ENCODE results near the gene EFCAB8.
"Not testable (repeated sequence)": the region's sequence is repeated elsewhere in the genome, so short reads cannot be mapped to it uniquely, and the experiment has no call there.

The EFCAB8 gene

DNA sequence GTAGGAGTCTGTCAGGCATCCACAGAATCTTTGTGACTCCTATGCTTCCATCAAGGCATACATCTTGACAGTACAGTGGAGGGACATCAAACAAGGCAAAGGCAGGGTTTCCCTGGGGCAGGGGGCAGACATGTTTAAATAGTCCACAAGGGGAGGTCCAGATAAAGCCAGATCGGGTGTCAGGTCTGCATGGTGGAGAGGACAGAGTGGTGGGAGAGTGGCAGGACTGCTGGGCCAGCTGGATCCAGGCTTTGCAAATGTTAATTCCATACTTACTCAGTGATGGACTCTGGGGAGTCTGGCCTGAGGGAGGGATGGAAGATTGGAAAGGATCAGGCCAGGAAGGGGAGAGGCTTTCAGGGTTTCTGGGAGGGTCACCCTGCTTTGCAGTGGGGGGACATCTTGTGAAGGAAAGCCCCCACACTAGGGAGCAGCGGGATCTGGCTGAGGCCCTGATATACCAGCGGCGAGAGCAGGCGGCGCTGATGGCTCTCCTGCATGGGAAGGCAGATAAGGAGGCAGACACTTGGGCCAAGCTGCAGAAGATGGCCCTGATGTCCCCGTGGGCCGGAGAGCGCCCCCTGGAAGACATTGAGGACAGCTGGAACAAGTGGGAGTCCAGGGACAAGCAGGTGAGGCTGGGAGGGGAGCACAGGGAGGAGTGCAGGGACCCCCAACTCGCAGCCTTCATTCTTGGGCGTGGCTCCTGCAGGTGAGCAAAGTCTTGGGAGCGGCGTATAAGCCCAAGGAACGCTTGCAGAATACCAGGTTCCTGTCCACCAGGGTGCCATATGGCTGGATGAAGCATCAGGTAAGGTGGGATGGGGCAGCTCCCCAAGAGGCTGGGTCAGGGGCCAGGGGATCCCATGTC lies 100.9 kb downstream of the EFCAB8 start:
- DNase-seq, result no peak

DNA sequence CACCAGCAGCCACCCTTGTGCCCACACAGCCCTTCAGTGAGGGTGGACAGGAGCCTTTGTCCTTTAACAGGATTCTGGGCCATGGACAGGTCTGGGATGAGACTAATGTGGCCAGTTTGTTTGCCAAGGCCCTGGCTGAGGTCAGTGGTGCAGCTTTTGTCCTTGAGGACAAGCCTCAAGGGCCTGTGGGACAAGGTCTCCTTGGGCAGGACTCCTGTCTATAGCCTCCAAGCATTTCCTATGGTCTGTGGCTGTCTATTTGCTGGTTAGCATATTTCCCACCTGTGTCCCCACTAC lies 101.4 kb downstream of the EFCAB8 start:
- DNase-seq, result no peak

DNA sequence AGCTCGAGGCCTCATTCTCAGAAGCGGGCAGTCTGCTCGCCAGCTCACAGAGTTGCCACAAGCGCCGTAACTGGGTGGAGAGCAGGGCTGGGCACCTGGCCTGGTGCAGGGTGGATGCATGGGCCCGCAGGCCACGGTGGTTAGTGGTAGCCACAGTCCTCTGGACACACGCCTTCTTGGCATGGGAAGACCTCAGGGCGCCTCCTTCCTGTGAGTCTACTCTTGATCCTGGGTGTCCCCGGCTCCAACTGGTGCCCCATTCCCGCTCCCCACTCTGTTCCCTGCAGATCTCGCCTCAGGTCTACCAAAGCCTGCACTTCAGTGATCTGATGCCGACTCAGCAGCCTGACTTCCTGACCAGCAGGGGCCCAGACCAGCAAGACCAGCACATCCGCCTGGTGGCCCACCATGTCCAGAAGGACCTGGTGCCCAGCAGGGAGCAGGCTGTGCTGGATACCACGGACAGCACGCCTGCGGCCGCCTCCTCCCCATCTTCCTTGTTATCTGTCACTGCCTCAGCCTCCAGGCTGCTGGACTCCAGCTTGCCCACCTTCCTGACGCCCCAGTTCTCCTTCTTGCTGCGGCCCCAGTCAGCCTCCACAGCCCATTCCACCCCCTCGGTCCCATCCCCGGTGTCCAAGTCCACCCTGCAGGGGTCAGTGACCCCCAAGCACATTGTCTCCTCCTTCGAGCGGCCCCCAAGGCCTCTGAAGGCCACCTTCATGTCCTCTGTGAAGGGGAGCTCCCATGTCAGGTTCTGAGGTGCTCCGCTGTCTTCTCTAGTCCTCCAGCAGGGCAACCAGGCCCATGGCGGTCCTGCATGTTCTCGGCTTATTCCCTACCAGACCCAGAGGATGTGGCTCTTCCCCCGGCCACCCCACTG lies 102.4 kb downstream of the EFCAB8 start:
- no peak for DNase-seq

DNA sequence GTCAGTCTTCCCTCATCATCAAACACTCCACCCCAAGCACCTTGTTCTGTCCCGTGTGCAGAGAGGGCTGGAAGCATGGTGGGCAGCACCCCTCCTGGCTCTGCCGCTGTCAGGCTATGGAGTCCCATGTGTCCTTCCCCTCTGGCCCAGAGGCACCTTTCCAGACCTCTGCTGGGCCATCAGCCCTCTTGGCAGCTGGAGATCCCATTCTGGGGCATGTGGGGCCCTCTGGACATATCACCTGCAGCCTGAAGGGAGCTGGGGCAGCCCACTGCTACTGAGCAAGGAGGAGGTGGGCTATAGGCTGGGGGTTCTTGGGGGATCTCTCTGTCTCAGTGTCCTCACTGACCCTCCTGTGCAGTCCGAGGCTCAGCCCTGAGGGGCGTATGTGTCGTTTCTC lies 103.3 kb downstream of the EFCAB8 start:
- DNase-seq, result no peak

DNA sequence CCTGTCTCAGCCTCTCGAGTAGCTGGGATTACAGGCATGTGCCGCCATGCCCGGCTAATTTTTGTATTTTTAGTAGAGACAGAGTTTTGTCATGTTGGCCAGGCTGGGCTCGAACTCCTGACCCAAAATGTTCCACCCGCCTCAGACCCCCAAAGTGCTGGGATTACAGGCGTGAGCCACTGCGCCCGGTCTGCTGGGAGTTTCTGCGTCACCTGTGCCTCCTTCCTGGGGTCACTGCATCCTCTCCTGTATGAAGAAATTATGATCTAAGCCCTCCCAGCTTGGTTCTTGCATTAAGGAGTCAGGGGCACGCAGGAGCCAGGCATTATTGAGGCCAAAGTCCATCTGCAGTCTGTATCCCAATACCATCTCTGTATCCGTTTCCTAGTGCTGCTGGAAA lies 103.9 kb downstream of the EFCAB8 start:
- not testable (repeated sequence) for DNase-seq

DNA sequence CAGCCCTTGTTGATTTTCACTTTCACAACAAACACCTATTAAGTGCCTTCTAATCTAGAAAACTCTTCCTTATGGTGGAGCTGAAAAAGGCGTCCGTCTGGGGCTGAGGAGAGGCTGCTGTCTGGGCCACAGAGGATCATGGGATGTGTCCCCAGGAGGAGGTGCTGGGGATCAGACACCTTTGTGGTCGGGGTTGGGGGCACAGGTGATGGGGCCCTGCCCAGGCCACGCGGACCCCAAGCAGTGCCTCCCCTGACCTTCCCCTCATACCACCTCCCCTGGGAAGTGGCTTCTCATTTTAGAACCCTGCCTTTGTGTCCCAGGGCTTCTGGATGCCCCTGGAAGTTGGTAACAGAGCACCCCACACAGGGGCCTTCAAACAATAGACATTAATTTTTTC lies 104.5 kb downstream of the EFCAB8 start:
- no peak for DNase-seq

DNA sequence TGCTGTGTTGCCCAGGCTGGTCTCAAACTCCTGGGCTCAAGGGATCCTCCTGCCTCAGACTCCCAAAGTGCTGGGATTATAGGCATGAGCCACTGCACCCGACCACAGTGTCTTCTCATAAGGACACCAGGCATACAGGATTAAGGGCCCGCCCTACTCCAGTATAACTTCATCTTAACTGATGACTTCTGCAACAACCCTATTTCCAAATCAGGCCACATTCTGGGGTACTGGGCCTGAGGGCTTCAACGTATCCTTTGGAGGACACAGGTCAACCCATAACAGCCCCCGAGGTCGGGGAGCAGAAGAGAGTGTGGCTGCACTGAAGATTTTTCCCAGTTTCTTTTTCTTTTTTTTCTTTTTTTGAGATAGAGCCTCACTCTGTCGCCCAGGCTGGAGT lies 105.9 kb downstream of the EFCAB8 start:
- no peak for DNase-seq

DNA sequence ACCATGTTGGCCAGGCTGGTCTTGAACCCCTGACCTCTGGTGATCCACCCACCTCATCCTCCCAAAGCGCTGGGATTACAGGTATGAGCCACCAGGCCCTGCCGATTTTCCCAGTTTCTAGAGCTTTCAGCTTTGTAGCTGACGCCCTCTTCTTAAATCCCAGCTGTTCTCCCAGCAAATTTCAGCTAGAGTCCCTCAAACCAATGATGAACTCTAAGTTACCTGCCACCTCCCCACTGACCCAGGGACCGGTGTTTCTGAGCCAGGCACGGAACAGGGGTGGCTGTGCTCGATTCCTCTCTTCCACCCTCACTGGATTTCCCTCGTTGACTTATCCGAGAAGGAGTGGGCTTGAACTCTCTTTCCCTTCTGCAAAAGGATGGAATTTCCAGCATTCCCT lies 106.4 kb downstream of the EFCAB8 start:
- DNase-seq, result no peak

DNA sequence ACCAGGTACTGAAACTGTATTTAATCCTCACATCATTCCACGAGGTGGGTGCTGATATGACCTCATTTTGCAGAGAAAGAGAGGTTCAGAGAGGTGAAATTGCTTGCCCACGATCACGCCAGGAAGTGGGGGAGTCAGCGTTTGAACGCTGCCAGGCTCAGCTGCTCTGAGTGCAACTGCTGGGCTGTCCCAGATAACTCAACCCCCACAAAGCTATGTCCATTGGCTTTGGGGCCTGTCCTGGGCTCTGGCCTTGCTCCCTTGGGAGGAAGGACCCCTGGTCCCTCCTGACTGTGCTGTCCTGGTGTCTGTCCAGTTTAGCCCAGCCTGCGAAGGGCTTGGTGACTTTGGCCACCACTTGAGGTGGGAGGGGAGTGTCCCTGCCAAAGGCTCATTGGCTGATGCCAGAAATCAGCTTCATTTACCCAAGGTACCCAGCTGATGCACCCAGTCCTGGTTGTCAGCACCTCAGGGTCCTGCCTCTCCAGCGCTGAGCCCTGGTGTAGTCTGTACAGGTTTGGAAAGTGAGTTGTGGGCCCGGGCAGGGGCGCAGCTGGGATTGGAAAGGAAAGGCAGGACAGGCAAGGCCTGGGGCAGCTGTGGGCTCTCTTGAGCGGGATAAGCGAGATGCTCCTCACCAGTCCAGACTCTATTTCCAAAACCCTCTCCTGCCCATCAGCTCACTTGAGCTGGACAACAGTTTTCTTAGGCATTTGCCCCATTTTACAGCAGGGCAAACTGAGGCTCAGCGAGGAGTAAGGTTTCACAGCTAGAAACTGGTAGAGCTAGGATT lies 107.1 kb downstream of the EFCAB8 start:
- DNase-seq, result no peak

DNA sequence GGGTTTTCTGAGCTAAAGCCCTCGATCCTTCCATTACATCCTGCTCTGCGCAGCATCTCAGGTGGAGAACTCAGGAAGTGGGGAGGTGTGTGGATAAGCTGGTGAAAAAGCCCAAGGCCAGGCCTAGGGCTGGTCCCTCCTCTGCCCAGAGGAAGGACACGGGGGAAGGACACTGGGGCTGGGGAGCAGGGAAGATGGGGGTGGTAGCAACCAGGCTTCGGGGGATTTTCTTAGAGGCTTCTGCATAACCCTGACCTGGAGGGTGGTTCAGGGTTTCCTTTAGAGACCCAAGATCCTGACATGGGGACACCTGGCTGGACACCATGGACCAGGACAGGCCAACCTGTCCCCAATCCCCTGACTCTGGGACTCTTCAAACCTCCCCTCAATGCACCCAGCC lies 107.7 kb downstream of the EFCAB8 start:
- DNase-seq, result no peak

DNA sequence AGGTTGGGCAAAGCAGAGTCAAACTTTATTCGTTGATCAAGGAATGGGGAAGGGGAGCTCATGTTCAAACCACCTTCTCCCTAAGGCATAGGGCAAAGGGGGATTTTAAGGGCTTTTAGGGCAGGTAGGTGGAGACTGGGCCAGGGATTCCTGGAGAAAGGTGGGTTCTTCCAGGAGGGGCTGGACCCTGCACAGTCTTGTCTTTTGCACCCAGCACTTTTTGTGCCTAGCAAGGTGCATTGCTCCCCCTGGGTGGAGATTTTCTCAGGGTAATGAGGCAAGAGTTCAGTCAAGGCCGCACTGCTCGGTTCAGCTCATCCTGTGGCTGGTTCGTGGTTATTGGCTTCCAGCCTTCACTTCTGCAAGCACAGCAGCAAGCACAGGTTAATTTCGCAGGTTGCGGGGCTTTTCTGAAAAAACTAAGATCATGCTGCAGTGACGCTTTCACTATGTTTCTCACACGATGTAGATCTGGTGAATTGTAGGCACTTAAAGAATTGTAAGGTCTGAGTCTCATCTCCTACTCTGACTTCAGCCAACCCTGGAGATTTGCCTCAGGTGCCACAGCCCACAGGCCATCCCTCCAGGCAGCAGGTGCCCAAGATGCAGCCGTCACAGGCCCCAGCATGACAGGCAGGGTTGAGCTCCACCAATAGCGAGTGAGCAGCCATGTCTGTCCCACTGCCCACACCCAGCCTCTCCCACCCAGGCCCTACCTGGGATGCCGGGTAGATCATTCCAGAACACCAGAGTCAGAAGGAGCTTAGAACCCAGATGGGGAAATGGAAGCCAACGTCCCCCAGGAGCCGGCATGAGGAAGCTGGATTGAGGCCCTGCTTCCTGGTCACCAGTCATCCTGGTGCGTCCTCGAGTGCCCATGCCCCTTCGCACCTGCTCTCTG lies 108.4 kb downstream of the EFCAB8 start:
- DNase-seq, result no peak

DNA sequence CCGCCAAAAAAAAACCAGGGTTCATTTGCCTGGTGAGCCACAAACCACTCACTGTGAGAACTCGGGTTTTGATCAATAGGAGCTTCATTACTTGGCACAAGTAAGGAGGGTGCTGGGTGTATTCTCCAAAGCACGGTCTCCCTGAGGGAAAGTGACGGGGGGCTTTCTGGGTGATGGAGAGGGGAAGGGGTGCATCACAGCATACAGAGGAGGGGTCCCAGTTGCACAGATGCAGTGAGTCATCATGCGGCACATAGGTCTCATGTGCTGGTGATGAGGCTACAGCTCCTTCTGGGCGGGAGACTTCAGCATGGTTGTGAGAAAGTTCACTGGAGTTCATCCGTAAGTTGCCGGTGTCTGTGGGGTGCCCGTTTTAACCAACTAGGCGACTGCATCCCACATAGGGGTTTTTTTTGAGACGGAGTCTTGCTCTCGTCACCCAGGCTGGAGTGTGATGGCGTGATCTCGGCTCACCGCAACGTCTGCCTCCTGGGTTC lies 109.3 kb downstream of the EFCAB8 start:
- DNase-seq, result no peak

DNA sequence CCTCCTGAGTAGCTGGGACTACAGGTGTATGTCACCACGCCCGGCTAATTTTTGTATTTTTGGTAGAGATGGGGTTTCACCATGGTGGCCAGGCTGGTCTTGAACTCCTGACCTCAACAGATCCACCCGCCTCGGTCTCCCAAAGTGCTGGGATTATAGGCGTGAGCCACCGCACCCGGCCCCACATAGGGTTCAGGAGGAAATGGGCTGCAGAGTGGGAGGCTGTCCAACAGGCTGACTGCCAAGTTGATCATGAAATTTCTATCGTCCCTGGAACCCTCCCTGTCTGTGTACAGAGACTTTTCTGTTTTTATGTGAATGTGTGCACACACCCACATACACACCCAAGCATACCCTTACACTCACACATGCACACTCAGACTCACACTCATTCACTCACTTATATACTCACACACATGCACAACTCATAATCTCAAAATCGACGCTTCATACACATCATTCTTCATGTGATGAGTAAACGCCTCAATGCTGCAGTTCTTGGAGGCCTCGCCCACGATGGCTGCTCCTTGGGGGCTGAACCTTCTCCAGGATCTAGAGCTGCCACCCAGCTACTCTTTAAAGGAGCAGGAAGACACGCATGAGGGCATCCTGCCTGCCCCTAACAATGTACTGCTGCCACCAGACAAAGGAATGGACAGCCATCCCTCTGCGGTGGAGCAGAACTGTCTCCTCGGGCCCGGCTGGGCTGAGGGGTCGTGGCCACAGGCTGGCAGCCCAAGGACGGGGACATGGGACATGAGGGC lies 109.9 kb downstream of the EFCAB8 start:
- DNase-seq, result no peak

DNA sequence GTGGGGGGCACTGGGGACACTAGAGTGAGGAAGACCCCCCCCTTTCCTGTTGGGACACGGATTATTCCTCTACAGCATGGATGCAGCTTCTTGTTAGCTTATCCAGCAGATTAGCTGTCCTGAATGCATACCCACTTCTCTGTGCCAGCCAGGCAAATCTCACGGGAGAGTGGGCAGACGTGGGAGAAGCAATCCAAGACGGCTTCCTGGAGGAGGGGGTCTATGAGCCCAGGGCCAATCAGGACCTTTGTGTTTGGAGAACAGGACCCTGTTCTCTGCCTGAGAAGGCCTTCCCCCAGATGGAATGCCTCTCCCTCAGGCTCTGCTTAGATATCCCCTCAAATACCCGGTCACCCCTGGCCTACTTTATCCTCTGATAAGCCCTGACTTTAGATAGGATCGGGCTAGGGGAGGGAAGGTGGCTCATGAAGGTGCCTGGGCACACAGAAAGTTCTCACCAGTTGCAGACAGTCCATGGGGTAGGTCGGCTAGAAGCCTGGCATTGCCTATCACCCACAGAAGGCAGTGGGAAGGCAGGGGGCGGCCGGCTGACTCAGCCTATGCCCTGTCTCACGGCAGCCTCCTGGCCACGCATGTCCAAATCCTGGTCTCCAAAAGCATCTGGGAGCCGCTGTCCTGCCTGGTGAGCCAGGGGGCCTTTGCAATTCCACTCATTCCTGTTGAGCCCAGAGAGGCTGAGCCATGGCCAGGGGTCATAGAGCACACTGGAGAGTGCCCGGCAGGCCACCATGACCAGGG lies 110.8 kb downstream of the EFCAB8 start:
- no peak for DNase-seq

DNA sequence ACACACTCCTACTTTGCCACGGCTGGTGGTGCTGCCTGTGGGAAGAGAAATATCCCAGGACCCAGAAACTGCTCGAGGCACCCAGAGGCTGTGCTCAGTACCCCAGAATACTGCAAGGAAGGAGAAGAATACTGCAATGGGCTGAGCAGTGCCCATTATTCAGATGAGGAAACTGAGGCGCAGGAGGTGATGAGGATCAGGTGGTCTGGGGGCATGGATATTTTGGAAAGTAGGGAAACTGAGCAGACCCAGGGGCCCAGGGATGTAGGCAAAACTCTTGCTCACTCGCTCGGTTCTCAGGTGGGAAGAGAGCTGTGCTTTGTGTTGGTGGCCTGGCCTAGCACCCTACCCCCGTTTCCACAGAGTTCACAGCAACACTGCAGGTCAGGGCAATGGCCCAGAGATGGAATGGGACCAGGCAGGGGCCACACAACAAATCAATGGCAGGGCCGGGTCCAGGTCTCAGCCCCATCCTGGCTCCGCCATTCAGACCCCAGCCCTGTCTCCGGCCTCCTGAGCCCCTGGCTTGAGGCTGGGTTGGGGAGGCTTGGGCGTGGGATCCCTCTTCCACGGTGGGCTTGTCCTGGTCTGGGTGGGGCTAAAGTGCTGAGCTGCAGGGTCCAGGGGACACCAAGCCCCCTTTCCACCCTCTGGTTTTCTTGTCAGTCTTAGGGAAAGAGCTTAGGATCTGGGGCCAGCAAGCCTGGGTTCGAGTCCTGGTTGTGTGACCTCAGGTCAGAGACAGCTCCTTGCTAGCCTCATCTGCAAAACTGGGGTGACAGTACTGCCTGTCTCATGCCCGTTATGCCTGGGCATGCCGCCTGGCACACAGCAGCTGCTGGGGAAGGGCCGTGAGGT lies 111.6 kb downstream of the EFCAB8 start:
- DNase-seq, result no peak

DNA sequence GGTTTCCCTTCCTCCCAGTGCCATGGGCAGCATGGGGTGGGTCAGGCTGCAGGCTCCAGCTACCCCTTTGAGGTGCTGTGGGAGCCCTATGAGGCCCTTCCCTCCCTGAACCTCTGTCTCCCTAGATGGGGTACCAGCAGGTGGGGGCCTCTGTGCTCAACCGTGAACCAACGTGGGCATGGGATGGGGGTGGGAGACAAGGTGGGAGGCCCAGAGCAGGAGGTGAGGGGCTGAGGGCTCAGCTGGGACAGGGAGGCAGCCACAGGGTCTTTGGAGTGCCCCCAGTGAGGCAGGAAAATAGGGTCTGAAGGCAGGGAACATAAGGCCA lies 112.2 kb downstream of the EFCAB8 start:
- DNase-seq, result no peak

DNA sequence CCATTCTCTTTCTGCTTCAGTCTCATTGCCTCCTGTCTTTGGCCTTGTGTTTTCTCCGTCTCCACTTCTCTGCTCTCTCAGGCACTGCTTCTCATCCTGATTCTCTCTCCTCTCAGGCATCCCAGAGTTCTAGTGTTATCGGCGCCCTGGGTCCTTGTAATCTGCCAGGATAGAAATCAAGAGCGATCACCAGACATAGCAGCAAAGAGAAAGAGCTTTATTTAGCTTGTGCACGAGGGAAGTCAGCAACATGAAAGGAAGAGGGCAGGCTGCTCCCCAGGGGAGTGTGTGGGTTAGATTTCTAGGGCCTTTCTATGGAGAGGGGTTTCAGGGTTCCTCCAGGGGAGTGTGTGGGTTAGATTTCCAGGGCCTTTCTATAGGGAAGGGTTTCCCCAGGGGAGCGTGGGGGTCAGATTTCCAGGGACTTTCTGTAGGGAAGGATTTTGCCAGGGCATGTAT lies 113.0 kb downstream of the EFCAB8 start:
- no peak for DNase-seq

DNA sequence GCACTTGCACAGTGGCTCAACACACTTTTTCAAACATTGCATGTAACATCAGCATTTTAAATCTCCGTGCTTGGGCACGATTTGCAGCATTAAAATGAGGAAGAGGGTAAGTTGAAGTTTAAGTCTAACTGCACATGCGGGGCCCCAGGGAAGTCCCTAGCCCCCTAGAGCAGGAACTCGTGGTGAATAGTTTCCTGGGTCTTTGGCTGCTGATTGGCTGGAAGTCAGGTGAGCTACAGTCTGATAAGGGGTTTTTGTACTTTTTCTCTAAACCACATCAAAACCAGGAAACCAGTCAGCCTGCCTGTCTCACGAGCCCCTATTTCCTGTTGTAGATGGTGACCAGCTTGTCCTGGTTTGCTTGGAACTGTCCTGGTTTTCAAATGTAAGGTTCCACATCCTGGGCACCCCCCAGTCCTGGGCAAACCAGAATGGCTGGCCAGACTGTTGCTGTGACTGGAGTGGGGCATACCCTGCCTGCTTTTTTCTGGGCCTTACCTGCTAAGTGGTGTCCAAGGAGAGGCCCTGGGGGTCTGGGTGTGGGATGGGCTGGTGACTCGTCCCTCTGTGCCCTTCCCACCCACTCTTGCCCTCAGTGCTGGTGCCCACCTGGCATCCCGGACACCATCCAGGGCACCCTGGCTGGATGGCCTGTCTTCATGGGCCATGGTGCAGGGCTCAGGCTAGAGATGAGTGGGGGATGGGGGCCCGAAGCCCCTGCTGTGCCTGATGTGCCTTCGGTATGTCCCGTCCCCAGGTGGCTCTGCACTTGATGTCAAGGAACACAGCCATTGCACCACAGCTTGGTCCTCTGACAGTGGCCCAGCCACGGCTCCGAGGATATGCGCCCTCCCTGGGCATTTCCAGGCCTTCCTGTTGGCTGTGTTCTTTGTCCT lies 113.7 kb downstream of the EFCAB8 start:
- no peak for DNase-seq
